ENCODE measurements around the gene CCDC142.
"Not testable (repeated sequence)": the region's sequence is repeated elsewhere in the genome, so short reads cannot be mapped to it uniquely, and the experiment has no call there.

Gene CCDC142

DNA sequence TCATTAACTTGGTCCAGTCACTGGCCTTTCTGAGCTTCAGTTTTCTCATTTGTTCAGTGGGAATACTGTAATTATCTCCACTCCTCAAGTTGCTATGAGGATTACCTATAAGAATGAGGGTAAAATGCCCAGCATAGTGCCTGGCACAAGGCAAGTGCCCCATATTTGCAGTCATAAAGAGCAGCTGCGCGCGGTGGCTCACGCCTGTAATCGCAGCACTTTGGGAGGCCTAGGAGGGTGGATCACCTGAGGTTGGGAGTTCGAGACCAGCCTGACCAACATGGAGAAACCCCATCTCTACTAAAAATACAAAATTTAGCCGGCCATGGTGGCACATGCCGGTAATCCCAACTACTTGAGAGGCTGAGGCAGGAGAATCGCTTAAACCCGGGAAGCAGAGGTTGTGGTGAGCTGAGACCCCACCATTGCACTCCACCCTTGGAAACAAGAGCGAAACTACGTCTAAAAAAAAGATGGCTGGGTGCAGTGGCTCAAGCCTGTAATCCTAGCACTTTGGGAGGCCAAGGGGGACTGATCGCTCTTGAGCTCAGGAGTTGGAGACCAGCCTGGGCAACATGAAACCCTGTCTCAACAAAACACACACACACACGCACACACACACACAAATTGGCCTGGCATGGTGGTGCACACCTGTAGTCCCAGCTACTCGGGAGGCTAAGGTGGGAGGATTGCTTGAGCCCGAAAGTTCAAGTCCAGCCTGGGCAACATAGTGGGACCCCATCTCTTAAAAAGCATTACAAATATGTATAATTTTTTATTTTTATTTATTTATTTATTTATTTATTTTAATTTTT, 40.1 kb downstream of the CCDC142 start:
- in situ Hi-C loops (cut with MboI; ENCODE audit: low sequenced_read_pairs), result not testable (repeated sequence)

DNA sequence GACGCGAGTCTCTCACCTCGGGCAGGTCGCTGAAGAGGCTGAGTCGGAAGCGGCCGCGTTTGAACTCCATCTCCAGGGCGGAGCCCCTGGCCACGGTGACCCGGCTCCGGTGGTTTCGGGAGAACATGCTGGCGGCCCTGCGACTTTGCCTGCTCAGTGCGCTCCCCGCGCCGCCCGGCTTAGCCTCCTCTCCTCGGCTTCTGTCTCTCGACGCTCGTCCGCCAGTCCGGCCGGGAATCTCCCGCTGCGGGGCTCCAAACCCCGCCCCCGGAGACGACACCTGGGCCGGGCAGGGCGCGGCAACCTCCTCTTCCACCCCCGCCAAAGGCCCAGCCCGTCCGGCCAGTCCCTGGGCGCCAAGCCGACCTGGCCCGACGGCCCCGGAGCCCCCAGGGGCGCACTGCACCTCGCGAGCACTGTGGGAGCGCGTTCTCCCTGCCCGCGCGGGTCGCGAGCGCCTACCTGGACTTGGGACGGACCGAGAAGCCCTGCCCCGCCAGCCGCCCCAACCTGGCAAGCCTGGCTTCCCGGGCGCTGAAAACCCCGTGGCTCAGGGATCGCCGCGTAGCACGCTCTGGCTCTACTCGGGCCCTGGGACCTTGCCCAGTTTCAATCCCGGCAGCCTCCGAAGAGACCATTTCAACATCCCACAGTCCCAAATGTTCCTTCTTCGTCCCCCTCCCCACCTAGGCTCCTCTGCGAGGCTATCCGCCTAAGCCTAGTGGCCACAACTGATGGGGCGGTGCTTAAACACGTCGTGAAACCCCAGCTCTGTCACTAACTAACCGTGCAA, 40.9 kb downstream of the CCDC142 start, which contains the start of gene RTKN:
TSS of gene RTKN (minus strand) at position 248 of the 793 bp plus-strand sequence. CDS start at position 127, 121 bp downstream.
- in situ Hi-C loops (cut with MboI; ENCODE audit: low sequenced_read_pairs), result no loop called here

DNA sequence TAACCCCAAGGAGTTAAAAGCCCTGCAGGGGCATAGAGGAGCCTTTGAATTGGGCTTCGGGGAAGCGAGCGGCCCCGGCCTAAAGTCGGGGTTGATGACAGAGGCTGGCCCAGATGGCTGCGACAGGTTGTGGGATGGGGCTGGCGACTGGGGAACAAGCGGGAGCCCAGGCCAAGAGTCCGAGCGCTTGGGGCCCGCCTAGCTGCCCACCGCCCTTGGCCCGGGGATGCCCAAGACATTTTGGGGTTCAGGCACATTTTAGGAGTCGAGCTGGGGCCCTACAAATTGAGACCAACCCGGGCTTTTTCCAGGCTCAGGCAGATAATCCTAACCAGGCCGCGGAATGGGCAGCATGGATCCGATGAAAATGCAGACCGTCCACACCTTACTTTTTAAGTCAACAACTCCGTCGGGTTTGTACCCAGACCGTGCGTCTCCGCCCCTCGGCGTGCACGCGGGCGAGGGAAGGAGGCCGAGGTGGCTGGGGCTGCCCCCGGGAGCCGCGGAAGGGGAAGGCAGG, 41.6 kb downstream of the CCDC142 start:
- in situ Hi-C loops (cut with MboI; ENCODE audit: low sequenced_read_pairs), result no loop called here

DNA sequence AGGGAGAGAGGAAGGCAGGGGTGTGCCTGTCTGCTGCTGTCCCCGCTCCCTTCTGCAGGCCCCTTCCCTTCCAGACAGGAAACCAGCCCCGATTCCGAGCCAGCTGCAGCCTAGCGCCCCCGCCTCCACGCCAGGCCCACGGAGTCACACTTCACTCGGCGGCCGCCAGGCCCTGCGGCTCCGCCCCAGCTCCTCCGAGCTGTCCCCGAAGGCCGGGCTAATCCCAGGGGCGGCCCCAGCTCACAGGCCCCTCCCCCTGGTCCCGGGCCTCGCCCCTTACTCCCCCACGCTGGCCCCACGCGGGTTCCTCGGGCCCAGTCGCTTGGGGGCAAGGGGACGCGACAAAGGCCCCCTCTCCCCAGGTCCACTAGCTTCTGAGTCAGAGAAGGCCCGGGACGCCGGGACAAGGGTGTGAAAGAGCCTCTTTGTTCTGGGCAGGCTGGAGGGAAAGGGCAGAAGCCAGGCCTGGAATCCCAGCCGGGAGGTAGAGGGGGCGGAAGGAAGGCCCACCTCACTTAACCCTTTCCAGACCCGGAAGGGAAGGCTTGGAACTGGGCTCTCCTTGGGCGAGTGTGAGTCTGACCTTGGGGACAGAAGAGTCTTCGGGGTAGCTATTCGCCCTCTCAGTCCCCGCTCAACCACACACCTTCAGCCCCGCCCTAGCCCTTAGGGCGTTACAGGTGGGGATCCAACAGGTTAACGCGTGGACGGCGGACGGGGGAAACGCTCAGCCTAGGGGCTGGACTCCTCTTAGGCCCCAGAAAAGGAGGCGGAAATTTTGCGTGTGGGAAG, 42.2 kb downstream of the CCDC142 start:
- in situ Hi-C loops (cut with MboI; ENCODE audit: low sequenced_read_pairs), result no loop called here

- in situ Hi-C loops (cut with MboI; ENCODE audit: low sequenced_read_pairs), result no loop called here
Observed at GRCh38 chr2:74439803-74440377, 42.9 kb downstream of the CCDC142 start.

DNA sequence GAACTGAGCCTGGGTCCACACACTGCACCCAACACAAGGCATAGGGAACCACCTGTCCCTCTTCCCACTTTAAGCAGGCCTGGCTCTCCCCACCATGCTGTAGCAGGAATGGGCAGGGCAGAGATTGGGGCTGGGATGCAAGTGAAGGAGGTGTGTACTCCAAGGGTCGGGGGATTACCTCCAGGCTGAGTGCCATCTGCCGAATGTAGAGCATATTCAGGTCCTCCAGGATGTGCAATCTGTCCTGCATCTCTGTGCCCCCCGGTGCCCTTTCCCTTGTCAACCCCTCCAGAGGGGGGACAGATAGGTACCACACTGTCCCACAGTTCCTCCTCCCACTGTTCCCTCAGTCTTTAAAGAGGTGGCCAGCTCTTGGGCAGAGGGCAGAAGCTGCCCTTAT, 43.4 kb downstream of the CCDC142 start:
- in situ Hi-C loops (cut with MboI; ENCODE audit: low sequenced_read_pairs), result no loop called here

DNA sequence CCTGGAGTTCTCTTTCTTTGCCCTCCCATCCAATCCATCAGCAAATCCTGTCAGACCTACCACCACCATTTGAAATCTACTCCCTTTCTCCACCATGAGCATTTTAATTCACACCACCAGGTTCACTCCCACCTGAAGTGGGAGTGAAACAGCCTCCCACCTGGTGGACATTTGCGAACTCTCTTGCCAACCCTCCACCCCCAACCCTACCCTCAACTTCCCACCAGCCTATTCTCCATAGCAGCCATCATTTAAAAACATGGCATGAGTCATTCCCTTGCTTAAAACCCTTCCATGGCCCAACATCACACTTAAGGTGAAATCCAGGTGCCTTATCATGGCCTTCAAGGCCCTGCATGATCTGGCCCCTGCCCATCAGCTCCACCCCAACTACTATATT, 44.5 kb downstream of the CCDC142 start:
- in situ Hi-C loops (cut with MboI; ENCODE audit: low sequenced_read_pairs), result no loop called here

DNA sequence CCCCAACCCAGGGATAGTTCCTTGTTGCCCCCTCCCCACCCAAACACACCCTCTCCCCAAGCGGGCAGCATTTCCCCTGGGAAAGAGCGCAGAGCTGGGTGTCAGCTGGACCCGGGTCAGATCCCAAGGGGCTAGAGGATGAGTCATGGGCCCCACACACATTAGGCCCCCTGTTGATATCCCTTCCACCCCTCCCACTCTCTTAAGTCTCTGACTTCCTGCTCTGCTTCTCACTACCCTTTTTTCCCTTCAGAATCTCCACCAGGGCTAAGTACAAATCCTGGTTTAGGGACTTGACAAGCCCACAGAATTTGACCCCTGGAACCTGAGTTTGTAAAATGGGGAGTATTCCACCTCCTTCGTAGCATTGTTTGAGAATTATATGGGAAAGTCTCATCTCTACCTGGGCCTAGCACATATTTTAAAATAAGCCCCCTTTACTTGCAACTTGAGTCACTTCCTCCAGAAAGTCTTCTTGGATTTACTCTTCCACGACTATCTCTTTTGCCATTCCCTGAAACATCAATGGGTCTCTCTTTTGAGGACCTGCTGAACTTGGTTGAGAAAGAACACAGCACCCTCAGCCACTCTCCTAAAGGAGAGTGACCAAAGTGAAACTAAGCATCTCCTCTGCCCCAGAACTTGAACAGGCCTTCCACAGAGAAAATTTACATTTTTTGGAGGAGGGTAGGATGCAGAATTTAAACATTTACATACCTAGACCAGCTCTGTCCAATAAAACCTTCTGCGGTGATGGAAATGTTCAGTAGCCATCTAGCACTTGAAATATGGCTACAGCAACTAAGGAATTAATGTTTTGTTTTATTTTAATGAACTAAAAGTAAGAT, 45.7 kb downstream of the CCDC142 start:
- in situ Hi-C loops (cut with MboI; ENCODE audit: low sequenced_read_pairs), result no loop called here

DNA sequence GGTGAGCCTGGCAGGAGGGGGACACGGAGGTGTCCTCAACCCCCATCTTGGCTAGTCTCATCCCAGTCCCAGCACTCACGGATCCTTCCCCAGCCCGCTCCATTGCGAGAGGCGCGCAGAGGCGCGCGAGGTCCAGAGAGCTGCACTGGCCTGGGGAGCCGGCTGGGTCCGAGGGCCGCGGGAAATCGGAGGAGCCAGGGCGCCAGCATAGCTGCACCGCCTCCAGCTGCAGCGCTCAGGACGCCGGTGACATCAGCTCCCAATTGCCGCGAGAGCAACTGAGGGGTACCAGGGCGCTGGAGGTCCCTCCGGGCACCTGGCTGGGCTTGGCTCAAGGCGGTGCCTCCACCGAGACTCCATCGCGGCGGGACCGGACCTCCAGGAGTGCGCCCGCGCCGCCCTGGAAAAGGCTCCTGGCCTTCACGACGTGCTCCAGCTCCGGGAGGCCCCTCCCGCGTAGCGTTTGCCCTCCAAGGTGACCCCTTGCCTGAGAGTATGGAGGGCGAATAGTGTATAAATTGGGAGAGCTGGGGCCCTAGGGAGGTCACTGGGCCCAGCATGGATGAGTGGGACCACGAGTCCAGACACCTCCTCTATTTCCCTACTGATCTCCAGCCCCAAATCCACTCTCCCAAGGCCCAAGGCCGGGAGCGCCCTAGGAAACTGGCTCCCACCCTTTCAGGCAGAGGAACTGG, 46.5 kb downstream of the CCDC142 start:
- in situ Hi-C loops (cut with MboI; ENCODE audit: low sequenced_read_pairs), result no loop called here

- in situ Hi-C loops (cut with MboI; ENCODE audit: low sequenced_read_pairs), result no loop called here
Observed at GRCh38 chr2:74430502-74430901, 52.3 kb downstream of the CCDC142 start.

GRCh38 chr2:74429487-74430451, 53.0 kb downstream of the CCDC142 start:
- in situ Hi-C loops (cut with MboI; ENCODE audit: low sequenced_read_pairs), result no loop called here

DNA sequence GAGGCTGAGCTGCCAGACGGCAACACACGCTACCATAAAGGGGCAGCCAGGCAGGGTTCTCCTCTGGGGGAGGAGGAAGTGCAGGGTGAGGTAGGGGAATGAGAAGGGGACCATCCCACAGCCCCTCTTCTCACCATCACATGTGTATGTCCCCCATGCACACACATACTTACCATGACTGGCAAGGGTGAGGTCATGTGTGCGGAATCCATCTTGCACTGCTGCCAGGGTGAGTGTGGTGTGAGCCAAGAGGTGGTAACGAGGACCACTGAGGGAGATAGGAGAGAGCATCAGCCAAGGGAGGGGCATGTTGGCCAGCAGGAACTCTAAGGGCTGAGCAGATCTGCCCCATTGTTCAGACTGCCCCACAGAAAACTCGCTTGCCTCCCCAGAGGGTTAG, 54.1 kb downstream of the CCDC142 start:
- in situ Hi-C loops (cut with MboI; ENCODE audit: low sequenced_read_pairs), result no loop called here

- in situ Hi-C loops (cut with MboI; ENCODE audit: low sequenced_read_pairs), result no loop called here
Observed at GRCh38 chr2:74427551-74427950, 55.2 kb downstream of the CCDC142 start.

DNA sequence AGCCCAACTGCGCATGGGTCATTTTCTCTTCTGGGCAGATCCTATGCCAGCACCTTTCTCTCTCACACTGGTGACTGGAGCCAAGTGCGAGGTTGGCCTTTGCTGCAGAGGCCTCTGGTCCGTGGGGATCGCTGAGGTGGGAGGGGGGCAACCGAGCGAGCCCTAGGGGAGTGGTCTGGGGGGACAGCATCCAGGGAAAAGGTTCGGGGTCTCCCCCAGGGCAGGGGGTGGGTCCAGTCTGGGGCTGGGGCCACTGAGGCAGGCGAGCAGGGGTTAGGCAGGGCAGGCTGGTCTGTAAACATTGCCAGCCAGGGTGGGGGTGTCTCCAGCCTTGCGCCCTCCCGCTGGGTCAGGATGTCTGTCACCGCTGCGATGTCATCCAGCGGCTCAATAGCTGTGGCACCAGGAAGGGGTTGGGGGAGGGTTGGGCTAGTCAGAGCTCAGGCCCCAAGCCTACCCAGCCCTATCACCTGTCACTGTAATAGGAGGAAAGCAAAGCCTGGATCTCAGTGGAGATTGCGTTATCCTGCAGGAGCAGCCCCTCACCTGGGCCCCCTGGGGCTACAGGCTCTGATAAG, 56.5 kb downstream of the CCDC142 start:
- in situ Hi-C loops (cut with MboI; ENCODE audit: low sequenced_read_pairs), result no loop called here

DNA sequence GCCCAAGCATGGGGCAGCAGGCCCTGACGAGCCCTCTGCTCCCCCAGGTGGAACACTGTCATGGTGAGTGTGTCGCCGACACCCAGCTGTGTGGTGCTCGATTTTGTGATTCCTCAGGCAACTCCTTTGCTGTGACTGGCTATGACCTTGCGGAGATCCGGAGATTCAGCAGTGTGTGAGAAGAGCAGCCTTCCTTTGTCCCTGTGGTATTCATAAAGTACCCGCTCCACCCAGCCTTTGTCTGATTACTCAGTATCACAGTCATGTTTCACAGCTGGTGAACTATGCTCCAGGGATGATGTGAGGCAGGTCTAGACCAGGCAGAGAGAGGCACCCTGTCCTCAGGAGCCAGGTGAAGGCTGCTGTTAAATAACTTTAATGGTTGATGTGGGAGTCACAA, 57.3 kb downstream of the CCDC142 start:
- in situ Hi-C loops (cut with MboI; ENCODE audit: low sequenced_read_pairs), result no loop called here

GRCh38 chr2:74424995-74425406, 57.8 kb downstream of the CCDC142 start:
- in situ Hi-C loops (cut with MboI; ENCODE audit: low sequenced_read_pairs), result no loop called here

DNA sequence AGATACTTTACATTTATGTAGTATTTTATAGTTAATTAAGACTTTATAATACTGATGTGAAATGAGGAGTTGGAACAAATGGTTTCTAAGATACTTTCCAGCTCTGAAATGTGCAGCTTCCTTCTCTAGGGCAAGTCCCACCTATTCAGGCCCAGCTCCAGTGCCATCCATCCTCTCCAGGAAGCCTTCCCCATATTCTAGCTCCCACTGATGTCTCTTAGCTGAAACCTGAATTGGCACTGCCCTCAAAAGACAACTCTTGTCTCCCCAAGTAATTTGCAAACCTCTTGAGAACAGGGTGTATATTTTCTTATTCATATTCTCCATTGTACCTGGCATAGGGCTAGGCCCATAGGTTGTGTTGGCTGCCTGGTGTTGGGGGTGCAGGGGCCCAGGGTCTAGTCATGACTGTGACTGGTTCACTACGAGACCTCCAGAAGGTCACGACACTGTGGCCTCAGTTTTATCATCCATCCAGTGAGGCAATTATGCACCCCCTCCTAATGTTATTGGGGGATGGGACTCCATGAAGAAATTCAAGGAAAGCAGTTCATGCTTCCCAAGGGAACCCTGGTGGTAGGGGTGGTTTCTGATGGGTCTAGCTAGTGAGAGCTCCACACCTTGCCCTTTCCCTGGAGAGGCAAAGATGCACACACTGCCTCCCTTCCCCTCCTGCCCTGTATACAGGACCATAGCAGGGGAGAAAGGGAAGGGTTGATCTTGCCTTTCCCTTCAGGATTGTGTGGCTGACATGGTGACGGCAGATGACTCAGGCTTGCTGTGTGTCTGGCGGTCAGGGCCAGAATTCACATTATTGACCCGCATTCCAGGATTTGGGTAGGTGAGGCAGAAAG, 58.4 kb downstream of the CCDC142 start:
- in situ Hi-C loops (cut with MboI; ENCODE audit: low sequenced_read_pairs), result no loop called here

Data from HL-60/S4 treated with retinoic acid at 250 ng/mL for 4 days and 3 days (cell line).